DMS53 (cell line): ENCODE results near the gene CACNA1G.

Experiments
- DNase-seq: peaks from one replicate; lab custom pipeline; 2025; lab: John Stamatoyannopoulos, UW

CACNA1G gene

DNA sequence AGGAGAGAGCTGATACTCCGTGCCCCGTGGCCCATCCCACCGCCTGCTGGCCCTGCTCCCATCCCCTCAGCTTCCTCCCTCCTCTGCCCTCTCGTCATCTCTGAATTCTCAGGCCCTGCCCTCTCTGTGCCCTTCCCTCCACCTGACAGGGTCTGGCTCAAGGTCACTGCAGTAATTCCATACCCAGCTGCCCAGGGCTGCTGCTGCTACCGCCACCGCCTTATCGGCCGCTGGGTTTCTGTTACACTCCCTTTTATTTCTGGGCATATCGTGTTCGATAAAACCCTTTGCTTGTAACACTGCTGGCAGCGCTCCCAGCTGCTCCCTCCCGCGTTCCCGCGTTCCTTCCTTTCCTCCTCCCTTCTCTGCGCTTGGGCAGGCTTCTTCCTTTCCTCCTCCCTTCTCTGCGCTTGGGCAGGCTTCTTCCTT is 26.8 kb upstream of the CACNA1G start:
- DNase-seq, result peak; percentile 65

DNA sequence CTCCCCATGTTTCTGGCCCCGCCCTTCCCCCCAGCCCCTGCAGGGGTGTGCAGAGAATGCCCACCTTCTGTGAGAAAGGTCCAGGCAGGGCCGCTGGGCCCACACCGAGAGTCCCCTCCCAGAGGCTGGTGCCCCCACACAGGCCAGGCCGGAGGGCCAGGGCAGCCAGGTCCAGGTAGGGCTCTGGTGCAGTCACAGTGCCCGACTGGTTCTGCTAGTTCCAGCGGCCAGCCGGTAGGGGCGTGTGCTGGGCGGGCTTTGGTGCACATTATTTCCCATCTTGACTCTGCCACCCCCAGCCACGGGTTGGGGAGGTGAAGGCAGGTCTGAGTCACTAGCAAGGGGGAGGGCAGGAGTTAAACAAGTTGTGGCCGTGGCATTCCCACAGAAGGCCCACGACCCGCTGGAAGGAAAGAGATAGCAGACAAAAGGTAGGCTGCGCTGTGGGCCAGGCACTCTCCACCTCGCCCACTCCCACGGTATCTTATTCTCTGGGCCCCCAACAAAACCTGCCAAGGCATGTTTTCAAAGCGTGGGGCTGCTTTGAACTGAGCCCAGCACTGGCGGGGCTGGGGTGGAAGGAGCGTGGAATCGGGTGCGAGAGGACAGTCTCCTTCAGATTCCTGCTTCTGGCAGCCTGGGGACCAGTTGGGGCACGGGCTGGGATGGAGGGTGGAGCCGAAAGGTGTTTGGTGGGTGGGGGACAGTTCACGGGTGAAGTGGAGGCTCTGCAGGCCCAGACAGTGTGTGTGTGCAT is 26.1 kb upstream of the CACNA1G start:
- peak; percentile 84 for DNase-seq

DNA sequence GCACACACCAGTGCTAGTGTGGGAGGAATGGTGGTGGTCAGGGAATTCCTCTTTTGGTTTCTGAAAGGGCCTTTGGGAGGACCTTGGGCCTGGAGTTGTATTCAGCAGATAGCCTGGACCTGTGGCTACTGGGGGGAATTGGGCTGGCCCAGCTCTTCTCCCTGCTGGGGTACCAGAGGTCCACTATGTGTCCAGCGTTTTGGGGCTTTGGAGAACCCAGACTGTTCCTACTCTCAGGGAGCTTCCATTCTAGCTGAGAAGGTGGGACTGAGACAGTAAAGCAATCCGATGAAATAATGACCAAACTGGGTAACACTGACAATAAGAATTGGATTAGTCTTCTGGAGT is 25.6 kb upstream of the CACNA1G start:
- no peak for DNase-seq

DNA sequence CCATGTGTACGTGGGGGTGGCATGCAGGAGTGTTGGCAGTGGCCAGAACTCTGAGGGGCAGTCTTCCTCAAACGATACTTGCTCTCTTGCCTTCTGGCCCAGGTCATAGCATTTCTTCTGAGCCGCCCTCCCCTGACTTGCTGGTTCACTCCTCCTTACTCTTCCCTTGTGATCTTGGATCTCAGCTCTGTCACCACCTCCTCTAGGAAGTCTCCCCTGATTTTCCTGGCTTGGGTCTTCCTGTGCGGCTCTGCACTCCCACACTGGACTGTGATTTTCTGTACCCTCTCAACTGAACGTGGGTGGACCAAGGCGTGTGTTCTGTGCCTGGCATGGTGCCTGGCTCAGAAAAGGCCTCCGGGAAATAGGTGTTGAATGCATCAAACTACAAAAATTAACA is 25.1 kb upstream of the CACNA1G start:
- no peak for DNase-seq

DNA sequence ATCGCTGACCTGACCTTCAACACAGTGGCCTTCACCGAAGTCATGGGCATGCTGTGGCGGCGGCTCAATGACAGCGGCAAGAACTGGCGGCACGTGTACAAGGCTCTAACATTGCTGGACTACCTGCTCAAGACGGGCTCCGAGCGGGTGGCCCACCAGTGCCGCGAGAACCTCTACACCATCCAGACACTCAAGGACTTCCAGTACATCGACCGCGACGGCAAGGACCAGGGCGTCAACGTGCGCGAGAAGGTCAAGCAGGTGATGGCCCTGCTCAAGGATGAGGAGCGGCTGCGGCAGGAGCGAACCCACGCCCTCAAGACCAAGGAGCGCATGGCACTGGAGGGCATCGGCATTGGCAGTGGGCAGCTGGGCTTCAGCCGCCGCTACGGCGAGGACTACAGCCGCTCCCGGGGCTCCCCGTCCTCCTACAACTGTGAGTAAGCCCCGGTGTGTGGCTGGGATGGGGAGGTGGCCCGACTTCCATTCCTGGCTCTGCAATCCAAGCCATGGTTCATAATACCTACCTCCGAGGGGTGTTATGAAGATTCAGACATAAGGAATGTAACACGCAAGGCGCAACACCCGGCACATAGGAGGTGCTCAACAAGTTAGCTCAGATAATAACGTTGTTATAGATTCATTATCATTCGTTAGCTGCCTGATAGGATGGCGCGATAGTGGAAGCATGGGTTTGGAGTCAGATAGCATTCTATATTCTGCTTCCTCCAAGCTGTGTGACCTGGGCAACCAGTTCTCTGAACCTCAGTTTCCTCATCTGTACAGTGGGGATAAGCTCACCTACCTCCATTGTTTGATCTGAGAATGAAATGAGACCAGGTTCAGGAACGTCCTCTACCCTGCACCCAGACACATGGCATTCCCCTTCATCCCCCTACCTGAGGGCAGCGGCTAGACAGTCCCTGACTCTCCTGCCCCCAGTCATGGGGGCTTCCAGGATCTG is 23.6 kb upstream of the CACNA1G start:
- DNase-seq, result no peak

DNA sequence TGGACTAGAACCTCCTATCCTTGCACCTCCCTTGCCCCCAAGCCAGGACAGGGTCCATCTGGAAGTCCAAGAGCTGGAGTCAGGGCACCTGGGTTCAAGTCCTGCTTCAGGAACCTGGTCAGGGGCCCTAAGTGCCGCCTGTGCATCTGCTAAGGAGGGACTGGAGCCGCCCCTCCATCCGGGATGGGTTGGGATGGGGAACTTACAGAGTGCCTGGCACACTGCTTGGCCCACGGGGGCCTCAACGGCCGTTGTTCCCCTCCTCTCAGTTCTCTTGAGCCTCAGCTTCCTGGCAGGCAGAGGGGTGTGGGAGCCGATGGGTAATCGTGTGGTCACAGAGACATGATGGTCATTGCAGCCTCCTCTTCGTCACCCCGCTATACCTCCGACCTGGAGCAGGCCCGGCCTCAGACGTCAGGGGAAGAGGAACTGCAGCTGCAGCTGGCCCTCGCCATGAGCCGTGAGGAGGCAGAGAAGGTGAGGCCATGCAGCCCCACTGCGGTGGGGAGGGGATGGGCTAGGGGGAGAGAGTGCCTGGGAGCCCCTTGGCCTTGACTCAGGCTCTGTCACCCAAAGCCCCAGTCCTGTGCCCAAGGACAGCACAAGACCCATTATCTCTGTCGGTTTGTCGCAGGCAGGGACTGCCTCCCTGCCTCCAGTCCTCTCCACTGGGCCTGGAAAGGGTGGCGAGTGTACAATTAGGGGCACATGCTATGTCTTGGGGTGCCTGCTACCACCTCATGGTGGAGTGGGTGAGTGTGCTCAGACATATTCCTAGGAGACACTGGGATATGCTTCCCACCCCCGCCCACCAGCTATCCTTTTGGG is 22.6 kb upstream of the CACNA1G start:
- no peak for DNase-seq

DNA sequence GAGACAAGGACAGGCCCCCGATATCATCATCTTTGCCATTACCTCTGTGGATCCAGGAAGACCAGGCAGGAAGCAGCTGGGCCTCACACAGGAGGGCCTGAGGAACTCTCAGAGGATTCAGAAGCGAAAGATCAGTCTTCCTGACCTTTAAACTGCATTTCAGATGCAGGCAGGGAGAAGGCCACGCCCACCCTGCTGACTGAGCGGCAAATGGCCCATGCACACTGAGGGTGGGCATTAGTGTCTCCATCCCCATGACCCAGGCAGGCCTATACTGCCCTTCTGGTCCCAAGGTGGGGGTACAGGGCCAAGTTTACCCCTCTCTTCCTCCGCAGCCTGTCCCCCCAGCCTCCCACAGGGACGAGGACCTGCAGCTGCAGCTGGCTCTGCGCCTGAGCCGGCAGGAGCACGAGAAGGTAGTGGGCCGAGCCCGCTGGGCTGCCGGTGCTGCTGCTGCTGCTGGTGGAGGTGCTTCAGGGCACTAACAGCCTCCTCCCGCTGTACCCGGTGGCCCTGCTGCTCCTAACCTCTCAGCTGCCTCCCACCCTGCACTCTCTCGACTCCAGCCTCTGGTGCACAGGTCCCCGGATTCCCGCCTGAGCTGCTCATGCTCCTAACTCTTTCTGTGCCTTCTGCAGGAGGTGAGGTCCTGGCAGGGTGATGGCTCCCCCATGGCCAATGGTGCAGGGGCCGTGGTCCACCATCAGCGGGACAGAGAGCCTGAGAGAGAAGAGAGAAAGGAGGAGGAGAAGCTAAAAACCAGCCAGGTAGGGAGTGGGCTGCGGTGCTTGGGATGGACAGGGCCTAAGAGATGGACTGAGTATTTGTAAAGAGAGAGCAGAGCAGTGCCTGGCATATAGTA is 21.7 kb upstream of the CACNA1G start:
- DNase-seq, result no peak

DNA sequence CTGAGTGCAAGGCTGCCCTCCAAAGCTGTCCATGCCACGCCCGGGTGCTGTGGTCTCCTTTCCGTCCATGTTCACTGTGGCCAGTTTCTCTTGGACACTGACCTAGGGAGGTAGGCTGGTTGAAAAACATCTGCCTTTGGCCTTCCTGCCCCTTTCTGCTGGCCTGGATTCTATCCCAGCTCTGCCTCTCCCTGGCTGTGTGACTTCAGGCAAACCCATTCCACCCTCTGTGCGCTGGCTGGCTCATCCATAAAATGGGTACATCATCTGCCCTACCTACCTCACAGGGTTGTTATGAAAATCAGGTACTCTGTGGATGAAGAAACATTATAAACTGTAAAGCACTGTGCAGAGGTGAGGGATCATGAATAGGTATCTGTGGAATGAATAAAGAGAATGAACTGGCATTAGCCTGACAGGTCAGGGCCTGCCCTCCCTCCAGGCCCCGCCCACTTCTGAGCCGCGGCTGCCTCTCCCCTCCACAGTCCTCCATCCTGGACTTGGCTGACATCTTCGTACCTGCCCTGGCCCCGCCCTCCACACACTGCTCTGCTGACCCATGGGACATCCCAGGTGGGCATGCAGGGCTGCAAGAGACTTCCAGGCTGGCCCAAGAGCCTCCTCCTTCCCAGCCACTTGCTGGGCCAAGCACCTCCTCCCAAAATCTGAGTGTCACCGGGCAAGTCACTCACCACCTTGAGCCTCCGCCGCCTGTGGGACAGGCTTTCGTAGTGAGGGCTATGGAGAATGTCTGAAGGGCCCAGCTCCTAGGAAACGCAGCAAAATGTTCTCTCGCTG is 20.6 kb upstream of the CACNA1G start:
- DNase-seq, result peak; percentile 67

DNA sequence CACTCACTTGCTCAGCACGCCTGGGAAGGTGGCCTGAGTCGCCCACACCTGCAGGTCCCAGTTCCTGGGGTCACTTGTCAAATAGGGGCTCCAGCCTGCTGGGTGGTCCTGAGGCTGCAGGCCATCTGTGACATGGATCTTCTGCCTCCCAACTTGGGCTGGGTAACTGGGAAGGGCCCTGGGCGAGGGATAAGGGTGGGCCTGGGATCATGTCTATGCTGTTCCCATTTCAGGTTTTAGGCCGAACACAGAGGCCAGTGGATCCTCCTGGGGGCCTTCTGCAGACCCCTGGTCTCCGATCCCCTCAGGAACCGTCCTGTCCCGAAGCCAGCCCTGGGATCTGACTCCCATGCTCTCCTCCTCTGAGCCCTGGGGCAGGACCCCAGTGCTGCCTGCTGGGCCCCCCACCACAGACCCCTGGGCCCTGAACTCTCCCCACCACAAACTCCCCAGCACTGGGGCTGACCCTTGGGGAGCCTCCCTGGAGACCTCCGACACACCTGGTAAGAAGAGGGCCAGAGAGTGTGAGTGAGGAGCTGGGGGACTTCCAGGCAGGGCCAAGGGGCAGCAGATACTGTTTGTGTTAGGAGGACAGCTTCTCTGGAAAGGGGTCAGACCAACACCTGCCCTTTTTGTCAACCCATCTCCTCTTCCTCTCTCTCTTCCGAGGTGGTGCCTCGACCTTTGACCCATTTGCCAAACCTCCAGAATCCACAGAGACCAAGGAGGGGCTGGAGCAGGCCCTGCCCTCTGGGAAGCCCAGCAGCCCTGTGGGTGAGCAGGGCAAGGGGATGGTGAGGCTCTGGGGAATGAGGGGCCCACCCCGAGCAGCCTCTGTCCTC is 19.7 kb upstream of the CACNA1G start:
- DNase-seq, result peak; percentile 54

DNA sequence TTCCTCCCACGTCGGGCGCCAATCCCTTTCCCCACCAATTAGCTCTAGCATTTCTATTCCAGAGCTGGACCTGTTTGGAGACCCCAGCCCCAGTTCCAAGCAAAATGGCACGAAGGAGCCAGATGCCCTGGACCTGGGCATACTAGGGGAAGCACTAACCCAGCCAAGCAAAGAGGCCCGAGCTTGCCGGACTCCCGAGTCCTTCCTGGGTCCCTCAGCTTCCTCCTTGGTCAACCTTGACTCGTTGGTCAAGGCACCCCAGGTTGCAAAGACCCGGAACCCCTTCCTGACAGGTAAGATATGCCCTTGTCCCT is 19.2 kb upstream of the CACNA1G start:
- DNase-seq, result peak; percentile 54

DNA sequence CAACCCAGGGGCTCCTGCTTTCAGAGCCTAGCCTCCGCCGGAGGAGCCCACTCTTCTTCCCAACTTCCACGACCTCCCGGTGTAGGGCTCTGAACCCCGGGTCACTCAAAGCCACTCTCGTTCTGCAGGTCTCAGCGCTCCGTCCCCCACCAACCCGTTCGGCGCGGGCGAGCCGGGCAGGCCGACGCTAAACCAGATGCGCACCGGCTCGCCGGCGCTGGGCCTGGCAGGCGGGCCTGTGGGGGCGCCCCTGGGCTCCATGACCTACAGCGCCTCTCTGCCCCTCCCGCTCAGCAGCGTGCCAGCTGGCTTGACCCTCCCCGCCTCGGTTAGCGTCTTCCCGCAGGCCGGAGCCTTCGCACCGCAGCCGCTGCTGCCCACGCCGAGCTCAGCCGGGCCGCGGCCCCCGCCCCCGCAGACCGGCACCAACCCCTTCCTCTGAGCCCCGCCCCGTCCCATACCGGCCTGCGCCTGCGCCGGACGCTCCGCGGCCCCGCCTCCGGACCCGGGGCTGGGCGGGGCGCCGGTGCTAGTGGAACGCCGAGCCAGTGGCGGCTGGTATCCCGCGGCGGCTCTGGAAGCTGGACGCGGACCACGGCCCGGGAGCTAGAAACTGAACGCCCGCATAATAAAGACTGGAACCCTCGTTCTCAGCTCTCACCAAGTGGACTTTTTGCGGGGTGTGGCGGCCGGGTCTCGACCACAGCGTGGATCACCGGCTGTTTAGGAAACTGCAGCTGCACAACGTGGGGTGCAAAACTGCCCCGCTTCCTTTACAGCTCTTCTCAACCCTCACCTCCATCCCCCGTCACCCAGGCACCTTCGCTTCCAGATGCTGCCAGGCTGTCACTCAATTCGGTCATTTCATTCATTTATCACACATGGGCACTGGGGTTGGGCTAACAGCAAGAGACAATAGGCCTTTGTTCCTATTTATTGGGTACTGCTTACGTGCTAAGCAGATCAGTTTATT is 18.5 kb upstream of the CACNA1G start:
- DNase-seq, result peak; percentile 96

DNA sequence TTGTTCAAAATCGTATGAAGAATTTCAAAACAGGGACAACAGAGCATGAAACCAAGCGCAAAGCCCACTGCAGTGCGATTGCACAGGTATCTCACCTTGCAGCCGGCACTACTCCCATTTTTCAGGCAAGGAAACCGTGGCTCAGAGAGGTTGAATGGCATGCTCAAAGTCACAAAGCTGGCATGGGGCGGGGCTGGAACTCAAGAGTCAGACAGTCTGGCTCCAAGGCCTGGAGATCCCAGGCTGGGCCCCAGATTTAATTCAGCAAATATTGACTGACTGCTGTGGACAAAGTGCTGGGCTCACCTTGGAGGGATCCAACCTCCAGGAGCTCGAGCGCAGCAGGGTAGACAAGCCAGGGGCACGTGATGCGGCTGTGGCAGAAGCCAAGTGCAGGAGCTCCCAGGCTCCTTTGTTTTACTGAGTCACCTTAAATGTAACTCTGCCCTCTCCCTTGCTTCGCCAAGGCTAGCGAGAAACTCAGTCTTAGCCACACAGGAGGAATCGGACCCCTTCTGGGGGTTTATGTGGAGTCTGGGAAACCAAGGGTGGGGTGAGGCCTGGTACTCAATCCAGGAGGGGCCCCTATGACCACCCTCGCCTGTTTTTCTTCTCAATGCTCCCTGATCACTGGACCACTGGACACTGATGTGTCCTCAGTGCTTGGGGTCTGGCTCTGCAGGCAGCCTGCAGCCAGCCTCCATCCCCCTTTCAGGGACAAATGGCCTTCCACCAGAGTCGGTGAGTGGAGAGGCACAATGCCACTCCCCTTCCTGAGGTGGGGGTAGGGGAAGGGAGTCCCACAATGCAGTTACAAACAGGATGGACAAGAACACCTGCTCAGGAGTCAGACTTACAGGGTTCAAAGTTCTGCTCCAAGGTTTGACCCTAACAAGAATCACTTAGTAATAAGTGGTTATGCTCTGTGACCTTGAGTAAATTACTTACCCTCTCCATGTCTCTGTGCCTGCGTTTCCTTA is 17.4 kb upstream of the CACNA1G start:
- DNase-seq, result peak; percentile 99

DNA sequence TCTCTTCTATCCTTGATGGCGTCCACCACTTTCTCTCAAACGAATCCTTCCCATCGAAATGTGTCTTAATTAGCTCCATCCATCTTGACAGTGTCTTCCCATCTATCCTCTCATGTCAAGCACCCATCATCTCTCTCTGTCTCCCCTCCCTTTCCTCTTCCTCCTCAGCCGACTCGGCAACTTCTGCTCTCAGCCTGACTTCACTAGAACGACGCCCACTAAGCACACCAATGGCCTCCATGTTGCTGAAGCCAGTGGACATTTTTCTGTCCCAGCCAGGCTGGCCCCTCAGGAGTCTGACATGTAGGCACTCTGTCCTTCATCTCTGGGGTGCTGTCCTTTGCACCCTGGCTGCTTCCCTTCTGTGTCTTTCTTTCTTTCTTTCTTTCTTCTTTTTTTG is 16.0 kb upstream of the CACNA1G start:
- no peak for DNase-seq

DNA sequence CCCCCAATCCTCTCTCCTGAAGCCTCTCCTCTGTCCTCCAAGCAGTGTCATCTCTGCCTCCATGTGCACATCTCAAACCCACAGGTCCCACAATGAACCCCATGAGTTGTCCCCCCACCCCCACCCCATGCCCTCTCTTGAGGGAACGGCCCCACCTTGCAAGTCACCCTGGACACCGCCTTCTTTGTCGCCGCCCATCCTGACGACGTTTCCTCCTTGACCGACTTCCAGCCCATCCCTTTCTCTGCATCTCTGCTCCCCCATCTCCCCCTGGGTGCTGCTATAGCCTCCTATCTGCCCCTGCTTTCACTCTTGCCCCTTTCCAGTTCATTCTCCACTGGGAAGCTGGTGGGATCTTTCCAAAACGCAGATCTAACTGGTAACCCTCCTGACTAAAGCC is 15.2 kb upstream of the CACNA1G start:
- no peak for DNase-seq

DNA sequence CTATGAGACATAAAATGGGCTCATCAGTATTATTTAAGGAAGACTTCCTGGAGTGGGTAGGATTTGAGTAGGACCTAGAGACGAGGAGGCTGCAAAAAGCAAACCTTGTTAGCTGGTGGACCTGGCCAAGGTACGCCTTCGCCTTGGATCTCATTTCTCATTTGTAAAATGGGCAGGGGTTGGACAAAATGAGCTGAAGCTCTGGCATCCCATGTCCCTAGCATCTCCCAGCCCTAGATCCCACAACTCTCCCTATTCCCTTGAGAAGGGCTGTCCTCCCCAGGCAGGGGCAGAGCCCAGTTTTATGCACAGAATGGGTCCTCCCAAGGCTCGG is 13.8 kb upstream of the CACNA1G start:
- no peak for DNase-seq

DNA sequence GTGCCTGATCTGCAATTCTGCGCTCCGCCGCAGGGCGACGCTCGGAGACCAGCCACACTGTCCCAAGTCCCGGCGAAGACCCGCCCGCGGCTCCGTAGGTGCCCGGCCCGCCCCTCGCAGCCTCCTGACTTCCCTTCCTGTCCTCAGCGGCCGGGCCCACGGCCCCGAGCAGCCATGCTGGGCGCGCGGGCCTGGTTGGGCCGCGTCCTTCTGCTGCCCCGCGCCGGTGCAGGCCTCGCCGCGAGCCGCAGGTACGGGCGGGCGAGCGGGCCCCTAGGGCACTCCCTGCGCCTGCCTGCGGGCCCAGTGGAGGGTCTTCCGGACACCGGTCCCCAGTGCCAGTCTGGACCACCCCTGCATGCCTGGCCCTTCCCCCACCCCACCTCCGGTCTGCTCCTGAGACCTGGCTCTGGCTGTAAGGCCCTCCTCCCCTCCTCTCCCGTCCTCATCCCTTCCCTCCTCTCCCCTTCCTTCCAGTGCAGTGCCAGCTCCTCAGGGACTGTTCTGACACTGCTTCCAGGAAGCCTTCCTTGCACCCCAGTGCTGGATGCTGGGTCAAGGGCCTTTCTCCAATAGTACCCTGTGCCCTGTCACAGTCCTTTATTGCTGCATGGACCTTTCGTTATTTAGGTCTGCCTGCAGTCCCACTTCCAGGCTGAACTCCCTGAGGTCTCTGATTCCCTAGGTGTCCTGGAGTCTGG is 13.3 kb upstream of the CACNA1G start, which contains the start of gene SPATA20:
Gene SPATA20 (plus strand): TSS at position 140 of the 701 bp plus-strand sequence. CDS start 35 bp downstream, at position 175.
- peak; percentile 99 for DNase-seq

DNA sequence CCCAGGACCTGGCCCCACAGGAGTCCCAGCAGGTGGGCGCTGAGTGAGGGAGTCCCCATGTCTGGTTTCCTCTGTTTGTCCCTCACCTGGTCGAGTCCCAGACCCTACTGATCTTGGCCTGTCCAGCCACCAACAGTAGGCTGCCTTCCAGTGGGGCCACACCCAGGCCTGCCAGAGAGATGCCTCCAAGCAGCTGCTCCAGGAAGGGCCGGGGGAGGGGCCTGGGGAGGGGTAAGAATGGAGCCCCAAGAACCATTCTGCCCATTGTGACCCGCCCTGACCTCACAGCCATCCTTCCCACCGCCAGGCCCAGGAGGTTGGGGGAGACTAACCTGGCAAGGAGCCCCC is 12.8 kb upstream of the CACNA1G start:
- DNase-seq, result peak; percentile 54
